Neural cell (in vitro differentiated cells): ENCODE results near the gene KRT38.

Source experiments
- EP300 ChIP-seq: fragments of 450-650 bp; conservative IDR thresholded peaks from 2 replicates; pipeline ENCODE4 v1.6.1; 2014; ENCODE audit warnings: antibody characterized with exemption, mild to moderate bottlenecking, moderate library complexity; ENCODE audit not compliant: poor library complexity, severe bottlenecking
- EZH2 ChIP-seq: fragments of 200-600, 300-800 bp; shearing (Covaris generic), sonication (generic); IDR thresholded peaks from 2 replicates; pipeline ENCODE4 v1.6.1; 2014; ENCODE audit warnings: antibody characterized with exemption, low read length, borderline replicate concordance, mild to moderate bottlenecking; ENCODE audit not compliant: insufficient read depth, poor library complexity, severe bottlenecking
- MXI1 ChIP-seq: fragments of 450-650 bp; conservative IDR thresholded peaks from 2 replicates; pipeline ENCODE4 v1.6.1; 2014; ENCODE audit warnings: antibody characterized with exemption, mild to moderate bottlenecking; ENCODE audit not compliant: poor library complexity, severe bottlenecking
- POLR2AphosphoS5 ChIP-seq: IDR thresholded peaks from 2 replicates; pipeline ENCODE4 v1.6.1; 2012
- RAD21 ChIP-seq: fragments of 450-650 bp; conservative IDR thresholded peaks from 2 replicates; pipeline ENCODE4 v1.6.1; 2014; ENCODE audit warnings: antibody characterized with exemption, mild to moderate bottlenecking, moderate library complexity
- SMC3 ChIP-seq: fragments of 450-650 bp; conservative IDR thresholded peaks from 2 replicates; pipeline ENCODE4 v1.6.1; 2014; ENCODE audit warnings: antibody characterized with exemption, mild to moderate bottlenecking, moderate library complexity; ENCODE audit not compliant: poor library complexity
- TAF1 ChIP-seq: IDR thresholded peaks from 2 replicates; pipeline ENCODE4 v1.6.1; 2012; ENCODE audit warnings: low read depth
- TF ChIP-seq, protein P1 (sequence below): fragments of 450-650 bp; IDR thresholded peaks from 2 replicates; pipeline ENCODE4 v1.5.1; 2014; ENCODE audit warnings: antibody characterized with exemption, mild to moderate bottlenecking, moderate library complexity; ENCODE audit not compliant: poor library complexity, severe bottlenecking
- TF ChIP-seq, protein P2 (sequence below): IDR thresholded peaks from 2 replicates; pipeline ENCODE4 v1.6.1; 2012; ENCODE audit warnings: borderline replicate concordance

DNA sequence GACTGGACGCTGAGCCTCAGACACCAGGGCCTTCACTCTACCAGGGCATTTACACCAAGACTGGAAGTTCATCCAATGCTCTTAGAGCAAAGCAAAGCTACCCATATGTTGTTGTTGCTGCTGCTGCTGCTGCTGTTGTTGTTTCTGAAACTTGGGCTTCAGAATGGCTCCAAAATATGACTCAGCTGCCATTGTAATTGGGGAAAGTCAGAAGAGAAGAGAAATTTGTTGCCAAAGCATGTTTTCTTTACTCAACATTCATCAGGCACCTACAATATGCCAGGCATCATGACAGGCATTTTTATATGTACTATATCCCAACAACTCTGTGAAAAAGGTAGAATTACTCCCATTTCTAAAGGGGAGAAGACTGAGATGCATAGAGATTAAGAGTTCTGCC lies 14.5 kb upstream of the KRT38 start:
- TF ChIP-seq POLR2AphosphoS5 = no peak
- TF ChIP-seq, protein P1, sequence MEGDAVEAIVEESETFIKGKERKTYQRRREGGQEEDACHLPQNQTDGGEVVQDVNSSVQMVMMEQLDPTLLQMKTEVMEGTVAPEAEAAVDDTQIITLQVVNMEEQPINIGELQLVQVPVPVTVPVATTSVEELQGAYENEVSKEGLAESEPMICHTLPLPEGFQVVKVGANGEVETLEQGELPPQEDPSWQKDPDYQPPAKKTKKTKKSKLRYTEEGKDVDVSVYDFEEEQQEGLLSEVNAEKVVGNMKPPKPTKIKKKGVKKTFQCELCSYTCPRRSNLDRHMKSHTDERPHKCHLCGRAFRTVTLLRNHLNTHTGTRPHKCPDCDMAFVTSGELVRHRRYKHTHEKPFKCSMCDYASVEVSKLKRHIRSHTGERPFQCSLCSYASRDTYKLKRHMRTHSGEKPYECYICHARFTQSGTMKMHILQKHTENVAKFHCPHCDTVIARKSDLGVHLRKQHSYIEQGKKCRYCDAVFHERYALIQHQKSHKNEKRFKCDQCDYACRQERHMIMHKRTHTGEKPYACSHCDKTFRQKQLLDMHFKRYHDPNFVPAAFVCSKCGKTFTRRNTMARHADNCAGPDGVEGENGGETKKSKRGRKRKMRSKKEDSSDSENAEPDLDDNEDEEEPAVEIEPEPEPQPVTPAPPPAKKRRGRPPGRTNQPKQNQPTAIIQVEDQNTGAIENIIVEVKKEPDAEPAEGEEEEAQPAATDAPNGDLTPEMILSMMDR = no peak
- no peak for TF ChIP-seq RAD21
- TF ChIP-seq EZH2 = no peak
- TF ChIP-seq, protein P2, sequence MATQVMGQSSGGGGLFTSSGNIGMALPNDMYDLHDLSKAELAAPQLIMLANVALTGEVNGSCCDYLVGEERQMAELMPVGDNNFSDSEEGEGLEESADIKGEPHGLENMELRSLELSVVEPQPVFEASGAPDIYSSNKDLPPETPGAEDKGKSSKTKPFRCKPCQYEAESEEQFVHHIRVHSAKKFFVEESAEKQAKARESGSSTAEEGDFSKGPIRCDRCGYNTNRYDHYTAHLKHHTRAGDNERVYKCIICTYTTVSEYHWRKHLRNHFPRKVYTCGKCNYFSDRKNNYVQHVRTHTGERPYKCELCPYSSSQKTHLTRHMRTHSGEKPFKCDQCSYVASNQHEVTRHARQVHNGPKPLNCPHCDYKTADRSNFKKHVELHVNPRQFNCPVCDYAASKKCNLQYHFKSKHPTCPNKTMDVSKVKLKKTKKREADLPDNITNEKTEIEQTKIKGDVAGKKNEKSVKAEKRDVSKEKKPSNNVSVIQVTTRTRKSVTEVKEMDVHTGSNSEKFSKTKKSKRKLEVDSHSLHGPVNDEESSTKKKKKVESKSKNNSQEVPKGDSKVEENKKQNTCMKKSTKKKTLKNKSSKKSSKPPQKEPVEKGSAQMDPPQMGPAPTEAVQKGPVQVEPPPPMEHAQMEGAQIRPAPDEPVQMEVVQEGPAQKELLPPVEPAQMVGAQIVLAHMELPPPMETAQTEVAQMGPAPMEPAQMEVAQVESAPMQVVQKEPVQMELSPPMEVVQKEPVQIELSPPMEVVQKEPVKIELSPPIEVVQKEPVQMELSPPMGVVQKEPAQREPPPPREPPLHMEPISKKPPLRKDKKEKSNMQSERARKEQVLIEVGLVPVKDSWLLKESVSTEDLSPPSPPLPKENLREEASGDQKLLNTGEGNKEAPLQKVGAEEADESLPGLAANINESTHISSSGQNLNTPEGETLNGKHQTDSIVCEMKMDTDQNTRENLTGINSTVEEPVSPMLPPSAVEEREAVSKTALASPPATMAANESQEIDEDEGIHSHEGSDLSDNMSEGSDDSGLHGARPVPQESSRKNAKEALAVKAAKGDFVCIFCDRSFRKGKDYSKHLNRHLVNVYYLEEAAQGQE = no peak
- TF ChIP-seq EP300 = no peak
- TF ChIP-seq MXI1 = no peak
- TF ChIP-seq TAF1 = no peak
- no peak for TF ChIP-seq SMC3
